GM12878 (cell line): ENCODE measurements around the gene ADAMTS6. TPM values are rescaled to one million over a fixed set of nuclear protein-coding genes. Genes with fewer than 3 reads are reported as not detected.

Experiments
- BCL11A ChIP-seq: IDR thresholded peaks from 2 replicates; pipeline ENCODE4 v1.6.1; 2011; ENCODE audit warnings: low read depth, low read length
- CBFB ChIP-seq: IDR thresholded peaks from 2 replicates; pipeline ENCODE4 v1.6.1; 2016; ENCODE audit warnings: antibody characterized with exemption, low read depth
- CHD4 ChIP-seq: fragments of 200-600 bp; sonication (generic); IDR thresholded peaks from 2 replicates; pipeline ENCODE4 v1.6.1; 2016; ENCODE audit warnings: mild to moderate bottlenecking
- CUX1 ChIP-seq: IDR thresholded peaks from 2 replicates; pipeline ENCODE4 v1.6.1; 2012; ENCODE audit warnings: improper control_type of control experiment, low read depth, low read length; ENCODE audit not compliant: insufficient replicate concordance
- HDAC2 ChIP-seq: fragments of 200-600 bp; sonication (generic); IDR thresholded peaks from 2 replicates; pipeline ENCODE4 v1.6.1; 2017
- HSF1 ChIP-seq: fragments of 150-350 bp; IDR thresholded peaks from 2 replicates; pipeline ENCODE4 v1.6.1; 2014; ENCODE audit warnings: mild to moderate bottlenecking, low read depth, low read length
- IRF5 ChIP-seq: fragments of 450-650 bp; IDR thresholded peaks from 2 replicates; pipeline ENCODE4 v1.6.1; 2017; ENCODE audit warnings: borderline replicate concordance
- KLF5 ChIP-seq: fragments of 450-650 bp; IDR thresholded peaks from 2 replicates; pipeline ENCODE4 v1.6.1; 2014; ENCODE audit warnings: mild to moderate bottlenecking; ENCODE audit not compliant: partially characterized antibody
- MEF2B ChIP-seq: fragments of 450-650 bp; IDR thresholded peaks from 2 replicates; pipeline ENCODE4 v1.6.1; 2018; ENCODE audit warnings: mild to moderate bottlenecking, moderate library complexity; ENCODE audit not compliant: partially characterized antibody, poor library complexity, severe bottlenecking
- MTA3 ChIP-seq: IDR thresholded peaks from 2 replicates; pipeline ENCODE4 v1.6.1; 2012; ENCODE audit warnings: low read length, inconsistent platforms, borderline replicate concordance
- MYB ChIP-seq: fragments of 150-350 bp; IDR thresholded peaks from 2 replicates; pipeline ENCODE4 v1.6.1; 2014; ENCODE audit warnings: mild to moderate bottlenecking, low read depth, low read length, borderline replicate concordance
- NR2C2 ChIP-seq: IDR thresholded peaks from 2 replicates; pipeline ENCODE4 v1.6.1; 2011; ENCODE audit warnings: borderline replicate concordance, low read depth; ENCODE audit not compliant: control insufficient read depth, insufficient read length
- NR2F1 ChIP-seq: fragments of 450-650 bp; conservative IDR thresholded peaks from 2 replicates; pipeline ENCODE4 v1.6.1; 2017; ENCODE audit warnings: mild to moderate bottlenecking
- POLR2AphosphoS2 ChIP-seq: IDR thresholded peaks from 2 replicates; pipeline ENCODE4 v1.6.1; 2011; ENCODE audit warnings: low read depth, mild to moderate bottlenecking, low read length, improper control_type of control experiment, moderate library complexity
- SMC3 ChIP-seq: IDR thresholded peaks from 2 replicates; pipeline ENCODE4 v1.6.1; 2011; ENCODE audit warnings: low read length, improper control_type of control experiment, borderline replicate concordance
- TARDBP ChIP-seq: IDR thresholded peaks from 2 replicates; pipeline ENCODE4 v1.6.1; 2016; ENCODE audit warnings: borderline replicate concordance
- WRNIP1 ChIP-seq: IDR thresholded peaks from 2 replicates; pipeline ENCODE4 v1.6.1; 2011; ENCODE audit warnings: low read depth, low read length, improper control_type of control experiment, borderline replicate concordance
- ZBED1 ChIP-seq: IDR thresholded peaks from 2 replicates; pipeline ENCODE4 v1.6.1; 2016; ENCODE audit warnings: borderline replicate concordance
- ZNF274 ChIP-seq: IDR thresholded peaks from one replicate; pipeline ENCODE4 v1.8.0; 2011; ENCODE audit not compliant: insufficient read length, insufficient read depth
- polyA plus RNA-seq, 11 experiments: library from polyadenylated mRNA; depleted of rRNA in 4 of 11; unstranded in 6 of 11; stranded (reverse) in 5 of 11; fragments of >200 nt; fragmentation: Nextera tagmentation in 4 of 11; fragmentation: Illumina TruSeq in 1 of 11; extraction: Ambion mirVana in 4 of 11; extraction: Trizol in 1 of 11; gene quantifications; 1 replicate in 1 of 11; 2 replicates in 10 of 11; pipeline versions ENCODE4 v1.2.1 to v1.2.3, GENCODE V29; 2011 to 2016; ENCODE audit warnings: inconsistent platforms in 2 of 11, missing spikeins in 2 of 11, low read depth in 1 of 11
- total RNA-seq, 4 experiments: library from RNA; depleted of rRNA in 3 of 4; stranded (reverse); fragments of >200 nt in 3 of 4; fragmentation: Illumina TruSeq in 1 of 4; extraction: Trizol in 1 of 4; gene quantifications; 2 replicates each; pipeline versions ENCODE4 v1.2.1 to v1.2.3, GENCODE V29; 2013 to 2021
- TF ChIP-seq, protein P1 (sequence below): fragments of 450-650 bp; IDR thresholded peaks from 2 replicates; pipeline ENCODE4 v1.6.1; 2017; ENCODE audit warnings: antibody characterized with exemption, mild to moderate bottlenecking, moderate library complexity

ADAMTS6 gene
- total and polyA plus RNA-seq, 10 of the 15 experiments (the other 5 are each of a cell fraction or from before 2014, with no cell fraction given), result 1.1 to 12.3 (median 6.5) TPM

GRCh38 chr5:65190328-65191053, 291.2 kb downstream of the ADAMTS6 start (continued):
- TF ChIP-seq, protein P1, sequence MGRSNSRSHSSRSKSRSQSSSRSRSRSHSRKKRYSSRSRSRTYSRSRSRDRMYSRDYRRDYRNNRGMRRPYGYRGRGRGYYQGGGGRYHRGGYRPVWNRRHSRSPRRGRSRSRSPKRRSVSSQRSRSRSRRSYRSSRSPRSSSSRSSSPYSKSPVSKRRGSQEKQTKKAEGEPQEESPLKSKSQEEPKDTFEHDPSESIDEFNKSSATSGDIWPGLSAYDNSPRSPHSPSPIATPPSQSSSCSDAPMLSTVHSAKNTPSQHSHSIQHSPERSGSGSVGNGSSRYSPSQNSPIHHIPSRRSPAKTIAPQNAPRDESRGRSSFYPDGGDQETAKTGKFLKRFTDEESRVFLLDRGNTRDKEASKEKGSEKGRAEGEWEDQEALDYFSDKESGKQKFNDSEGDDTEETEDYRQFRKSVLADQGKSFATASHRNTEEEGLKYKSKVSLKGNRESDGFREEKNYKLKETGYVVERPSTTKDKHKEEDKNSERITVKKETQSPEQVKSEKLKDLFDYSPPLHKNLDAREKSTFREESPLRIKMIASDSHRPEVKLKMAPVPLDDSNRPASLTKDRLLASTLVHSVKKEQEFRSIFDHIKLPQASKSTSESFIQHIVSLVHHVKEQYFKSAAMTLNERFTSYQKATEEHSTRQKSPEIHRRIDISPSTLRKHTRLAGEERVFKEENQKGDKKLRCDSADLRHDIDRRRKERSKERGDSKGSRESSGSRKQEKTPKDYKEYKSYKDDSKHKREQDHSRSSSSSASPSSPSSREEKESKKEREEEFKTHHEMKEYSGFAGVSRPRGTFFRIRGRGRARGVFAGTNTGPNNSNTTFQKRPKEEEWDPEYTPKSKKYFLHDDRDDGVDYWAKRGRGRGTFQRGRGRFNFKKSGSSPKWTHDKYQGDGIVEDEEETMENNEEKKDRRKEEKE, result no peak
- TF ChIP-seq ZNF274 (no peak), CHD4 (no peak), MYB (no peak), NR2C2 (no peak), CUX1 (no peak), ZBED1 (peak; percentile 75; the same call in 1 of the 2 replicates), POLR2AphosphoS2 (no peak), CBFB (peak; percentile 59), HDAC2 (no peak), HSF1 (no peak), NR2F1 (peak; percentile 80), MTA3 (0 out of 2 replicates have a peak, but pooled peaks have one; percentile 54), BCL11A (peak; percentile 62; the same call in 1 of the 2 replicates), WRNIP1 (no peak), SMC3 (no peak), KLF5 (no peak), IRF5 (no peak), TARDBP (no peak), MEF2B (no peak)
